GM23338 (cell line): ENCODE results near the gene RNF213. TPM values are rescaled to one million over a fixed set of nuclear protein-coding genes. Genes with fewer than 3 reads are reported as not detected.

Experiments used
- ATAC-seq: fragments of 200-7000 bp; cut with Tn5 transposase; 3 replicates; pipeline ENCODE4 v1.9.1; 2020
- DNase-seq: peaks from one replicate; pipeline ENCODE4 v3.0.0-alpha.2; 2015; ENCODE audit warnings: low spot score
- H2AFZ ChIP-seq: fragments of 200-600 bp; sonication (generic); 2 replicates; pipeline ENCODE4 v1.8.0; 2016; ENCODE audit warnings: antibody characterized with exemption, mild to moderate bottlenecking, moderate library complexity
- H3F3A ChIP-seq: fragments of 200-600 bp; sonication (generic); replicated peaks from 2 replicates; pipeline ENCODE4 v1.8.0; 2017; ENCODE audit warnings: antibody characterized with exemption, mixed run types, low read depth
- H3K27ac ChIP-seq: fragments of 200-600 bp; sonication (generic); 2 replicates; pipeline ENCODE4 v1.6.1; 2016; ENCODE audit warnings: low read depth
- H3K27me3 ChIP-seq: fragments of 200-600 bp; sonication (generic); 2 replicates; pipeline ENCODE4 v1.8.0; 2016; ENCODE audit warnings: mild to moderate bottlenecking, mixed run types, moderate library complexity; ENCODE audit not compliant: insufficient read depth
- H3K36me3 ChIP-seq: fragments of 200-600 bp; sonication (generic); 2 replicates; pipeline ENCODE4 v1.8.0; 2016; ENCODE audit warnings: mild to moderate bottlenecking; ENCODE audit not compliant: insufficient read depth
- H3K4me1 ChIP-seq: fragments of 200-600 bp; sonication (generic); 2 replicates; pipeline ENCODE4 v1.8.0; 2016; ENCODE audit warnings: mild to moderate bottlenecking, moderate library complexity; ENCODE audit not compliant: insufficient read depth
- H3K4me2 ChIP-seq: fragments of 200-600 bp; sonication (generic); 2 replicates; pipeline ENCODE4 v1.7.1; 2017; ENCODE audit warnings: mixed run types
- H3K4me3 ChIP-seq: fragments of 200-600 bp; sonication (generic); 2 replicates; pipeline ENCODE4 v1.6.1; 2016; ENCODE audit warnings: mixed run types
- H3K79me2 ChIP-seq: fragments of 200-600 bp; sonication (generic); replicated peaks from 2 replicates; pipeline ENCODE4 v1.8.0; 2017; ENCODE audit warnings: mild to moderate bottlenecking; ENCODE audit not compliant: insufficient read depth
- H3K9me2 ChIP-seq: fragments of 200-600 bp; sonication (generic); 2 replicates; pipeline ENCODE4 v1.8.0; 2017; ENCODE audit not compliant: insufficient read depth
- H4K20me1 ChIP-seq: fragments of 200-600 bp; sonication (generic); replicated peaks from 2 replicates; pipeline ENCODE4 v1.8.0; 2017; ENCODE audit warnings: mild to moderate bottlenecking; ENCODE audit not compliant: insufficient read depth
- H3K27ac Mint-ChIP-seq: 2 replicates; pipeline ENCODE4 v1.8.0; 2020; ENCODE audit warnings: inconsistent platforms, mild to moderate bottlenecking, moderate library complexity, mixed read lengths
- H3K27me3 Mint-ChIP-seq: 3 replicates; pipeline ENCODE4 v1.8.0; 2022; ENCODE audit warnings: low read depth, mild to moderate bottlenecking, moderate library complexity, mixed read lengths, inconsistent platforms; ENCODE audit not compliant: insufficient read depth, poor library complexity
- H3K36me3 Mint-ChIP-seq: 3 replicates; pipeline ENCODE4 v1.8.0; 2021; ENCODE audit warnings: low read depth, mild to moderate bottlenecking, inconsistent platforms, moderate library complexity, mixed read lengths
- H3K4me1 Mint-ChIP-seq: 3 replicates; pipeline ENCODE4 v1.8.0; 2020; ENCODE audit warnings: mild to moderate bottlenecking, inconsistent platforms, mixed read lengths
- H3K4me3 Mint-ChIP-seq: 3 replicates; pipeline ENCODE4 v1.8.0; 2021; ENCODE audit warnings: moderate library complexity, mild to moderate bottlenecking, inconsistent platforms, mixed read lengths
- H3K9me3 Mint-ChIP-seq: 3 replicates; pipeline ENCODE4 v1.8.0; 2020; ENCODE audit warnings: moderate library complexity, mild to moderate bottlenecking, inconsistent platforms, mixed read lengths
- CREB1 ChIP-seq: fragments of 250-450 bp; sonication (Bioruptor Pico); IDR thresholded peaks from 2 replicates; pipeline ENCODE4 v1.5.0; 2020; ENCODE audit warnings: low read depth, mild to moderate bottlenecking, moderate library complexity
- EZH2 ChIP-seq: fragments of 200-600 bp; sonication (generic); IDR thresholded peaks from one replicate; pipeline ENCODE4 v1.8.0; 2017; ENCODE audit warnings: antibody characterized with exemption, mild to moderate bottlenecking, low read depth; ENCODE audit not compliant: unreplicated experiment
- EZH2phosphoT487 ChIP-seq: fragments of 200-600 bp; sonication (generic); IDR thresholded peaks from one replicate; pipeline ENCODE4 v1.8.1; 2018; ENCODE audit warnings: antibody characterized with exemption; ENCODE audit not compliant: unreplicated experiment
- JUNB ChIP-seq: IDR thresholded peaks from one replicate; pipeline ENCODE4 v1.6.1; 2016; ENCODE audit warnings: antibody characterized with exemption; ENCODE audit not compliant: unreplicated experiment
- NANOG ChIP-seq: IDR thresholded peaks from 2 replicates; pipeline ENCODE4 v1.6.1; 2016; ENCODE audit warnings: antibody characterized with exemption, borderline replicate concordance
- POLR2AphosphoS5 ChIP-seq: IDR thresholded peaks from 2 replicates; pipeline ENCODE4 v1.6.1; 2016; ENCODE audit warnings: antibody characterized with exemption, low read depth
- STAT1 ChIP-seq: IDR thresholded peaks from one replicate; pipeline ENCODE4 v1.6.1; 2016; ENCODE audit warnings: antibody characterized with exemption; ENCODE audit not compliant: unreplicated experiment
- ZNF114 ChIP-seq: fragments of 250-450 bp; sonication (Bioruptor Pico); IDR thresholded peaks from 2 replicates; pipeline ENCODE4 v1.5.0; 2020; ENCODE audit warnings: mild to moderate bottlenecking, moderate library complexity
- ZNF331 ChIP-seq: fragments of 250-450 bp; sonication (Bioruptor Pico); IDR thresholded peaks from 2 replicates; pipeline ENCODE4 v1.5.0; 2020; ENCODE audit warnings: low read depth, mild to moderate bottlenecking, moderate library complexity
- polyA plus RNA-seq: library from polyadenylated mRNA; unstranded; fragments of >200 nt; fragmentation: Nextera tagmentation; extraction: Ambion mirVana; gene quantifications from 2 replicates; pipeline ENCODE4 v1.2.1, GENCODE V29; 2016
- total RNA-seq: library from RNA; depleted of rRNA; stranded (reverse); fragments of >200 nt; shearing (Covaris generic); gene quantifications from 2 replicates; pipeline ENCODE4 v1.2.3, GENCODE V29; 2014
- TF ChIP-seq, protein P1 (sequence below): IDR thresholded peaks from one replicate; pipeline ENCODE4 v1.6.1; 2018; ENCODE audit warnings: antibody characterized with exemption; ENCODE audit not compliant: unreplicated experiment
- TF ChIP-seq, protein P2 (sequence below), 2 experiments: fragments of 200-600 bp in 1 of 2; sonication (generic) in 1 of 2; conservative IDR thresholded peaks; 2 replicates each; pipeline versions ENCODE4 v1.5.1 to v1.6.1; 2016 to 2017; ENCODE audit warnings: antibody characterized with exemption in 2 of 2, low read depth in 2 of 2, mild to moderate bottlenecking in 2 of 2, moderate library complexity in 1 of 2
- TF ChIP-seq, protein P3 (sequence below): fragments of 250-450 bp; sonication (Bioruptor Pico); IDR thresholded peaks from 2 replicates; pipeline ENCODE4 v1.5.0; 2020; ENCODE audit warnings: mild to moderate bottlenecking, moderate library complexity
- TF ChIP-seq, protein P4 (sequence below): IDR thresholded peaks from 2 replicates; pipeline ENCODE4 v1.6.1; 2016; ENCODE audit warnings: antibody characterized with exemption

Gene RNF213
- total and polyA plus RNA-seq, 2 experiments from 2014 or later, result 21.2 to 67.2 TPM

DNA sequence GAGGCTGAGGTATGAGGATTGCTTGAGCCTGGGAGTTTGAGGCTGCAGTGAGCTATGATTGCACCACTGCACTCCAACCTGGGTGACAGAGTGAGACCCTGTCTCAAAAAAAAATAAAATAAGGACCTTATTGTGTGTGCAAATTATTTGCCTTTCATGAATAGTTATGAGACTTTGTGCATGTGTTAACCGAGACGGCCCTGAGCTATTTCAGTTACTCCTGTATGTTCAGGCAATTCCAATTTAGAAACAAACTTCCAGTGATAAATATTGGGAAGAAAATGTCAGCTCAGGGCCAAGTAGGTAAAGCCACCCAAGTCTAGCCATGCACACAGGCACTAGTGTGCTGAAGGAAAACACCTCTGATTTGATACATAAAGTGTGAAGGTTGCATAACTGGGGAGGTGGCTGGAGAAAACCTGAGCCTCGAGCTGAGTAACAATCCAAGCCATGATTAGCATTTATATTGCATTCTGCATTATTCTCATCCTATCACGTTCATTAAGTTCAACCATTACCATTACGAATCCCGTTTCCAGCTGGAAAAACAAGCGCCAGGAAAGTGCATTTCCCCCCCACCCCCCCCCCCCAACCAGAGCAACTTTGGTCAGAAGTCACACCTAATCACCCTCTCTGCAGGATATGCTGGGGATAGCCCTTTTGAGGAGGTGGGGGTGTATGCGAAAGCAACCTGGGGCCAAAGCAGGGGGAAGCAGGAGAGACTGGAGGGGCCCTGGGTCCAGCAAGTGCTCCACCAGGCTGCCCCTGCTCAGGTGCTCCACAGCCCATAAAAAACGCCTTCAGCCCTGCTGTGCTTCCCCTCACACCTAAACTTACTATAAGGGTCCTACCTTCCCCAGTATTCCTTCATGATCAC, 135.7 kb downstream of the RNF213 start:
- Histone ChIP-seq H3K36me3 (no peaks in the 10 kb centered on the region), H3K4me3 (no peak overlapping the region), H3K27me3 (no peaks in the 10 kb centered on the region), H2AFZ (no peak overlapping the region), H3K79me2 (no peaks in the 10 kb centered on the region), H3K4me2 (no peak overlapping the region), H3F3A (no peaks in the 10 kb centered on the region), H3K27ac (no peak overlapping the region), H3K9me2 (no peaks in the 10 kb centered on the region), H4K20me1 (peaks cover 4% of the 10 kb centered on the region; the same call in 1 of the 2 replicates), H3K4me1 (no peaks in the 10 kb centered on the region; the same call in 1 of the 2 replicates)
- peaks cover 28% of the 10 kb centered on the region for H3K4me1 Mint-ChIP-seq
- no peak for DNase-seq
- no peak overlapping the region for H3K4me3 Mint-ChIP-seq
- no peaks in the 10 kb centered on the region for H3K9me3 Mint-ChIP-seq
- H3K27ac Mint-ChIP-seq, result peak overlapping the region; percentile 25; the same call in 1 of the 2 replicates
- peak; percentile 34 for ATAC-seq
- peaks cover 3% of the 10 kb centered on the region for H3K27me3 Mint-ChIP-seq
- H3K36me3 Mint-ChIP-seq, result peaks cover 13% of the 10 kb centered on the region; the same call in 2 of the 3 replicates
- no peak for TF ChIP-seq EZH2
- TF ChIP-seq POLR2AphosphoS5, result no peak
- TF ChIP-seq, protein P1, sequence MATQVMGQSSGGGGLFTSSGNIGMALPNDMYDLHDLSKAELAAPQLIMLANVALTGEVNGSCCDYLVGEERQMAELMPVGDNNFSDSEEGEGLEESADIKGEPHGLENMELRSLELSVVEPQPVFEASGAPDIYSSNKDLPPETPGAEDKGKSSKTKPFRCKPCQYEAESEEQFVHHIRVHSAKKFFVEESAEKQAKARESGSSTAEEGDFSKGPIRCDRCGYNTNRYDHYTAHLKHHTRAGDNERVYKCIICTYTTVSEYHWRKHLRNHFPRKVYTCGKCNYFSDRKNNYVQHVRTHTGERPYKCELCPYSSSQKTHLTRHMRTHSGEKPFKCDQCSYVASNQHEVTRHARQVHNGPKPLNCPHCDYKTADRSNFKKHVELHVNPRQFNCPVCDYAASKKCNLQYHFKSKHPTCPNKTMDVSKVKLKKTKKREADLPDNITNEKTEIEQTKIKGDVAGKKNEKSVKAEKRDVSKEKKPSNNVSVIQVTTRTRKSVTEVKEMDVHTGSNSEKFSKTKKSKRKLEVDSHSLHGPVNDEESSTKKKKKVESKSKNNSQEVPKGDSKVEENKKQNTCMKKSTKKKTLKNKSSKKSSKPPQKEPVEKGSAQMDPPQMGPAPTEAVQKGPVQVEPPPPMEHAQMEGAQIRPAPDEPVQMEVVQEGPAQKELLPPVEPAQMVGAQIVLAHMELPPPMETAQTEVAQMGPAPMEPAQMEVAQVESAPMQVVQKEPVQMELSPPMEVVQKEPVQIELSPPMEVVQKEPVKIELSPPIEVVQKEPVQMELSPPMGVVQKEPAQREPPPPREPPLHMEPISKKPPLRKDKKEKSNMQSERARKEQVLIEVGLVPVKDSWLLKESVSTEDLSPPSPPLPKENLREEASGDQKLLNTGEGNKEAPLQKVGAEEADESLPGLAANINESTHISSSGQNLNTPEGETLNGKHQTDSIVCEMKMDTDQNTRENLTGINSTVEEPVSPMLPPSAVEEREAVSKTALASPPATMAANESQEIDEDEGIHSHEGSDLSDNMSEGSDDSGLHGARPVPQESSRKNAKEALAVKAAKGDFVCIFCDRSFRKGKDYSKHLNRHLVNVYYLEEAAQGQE, result no peak
- TF ChIP-seq, protein P2, sequence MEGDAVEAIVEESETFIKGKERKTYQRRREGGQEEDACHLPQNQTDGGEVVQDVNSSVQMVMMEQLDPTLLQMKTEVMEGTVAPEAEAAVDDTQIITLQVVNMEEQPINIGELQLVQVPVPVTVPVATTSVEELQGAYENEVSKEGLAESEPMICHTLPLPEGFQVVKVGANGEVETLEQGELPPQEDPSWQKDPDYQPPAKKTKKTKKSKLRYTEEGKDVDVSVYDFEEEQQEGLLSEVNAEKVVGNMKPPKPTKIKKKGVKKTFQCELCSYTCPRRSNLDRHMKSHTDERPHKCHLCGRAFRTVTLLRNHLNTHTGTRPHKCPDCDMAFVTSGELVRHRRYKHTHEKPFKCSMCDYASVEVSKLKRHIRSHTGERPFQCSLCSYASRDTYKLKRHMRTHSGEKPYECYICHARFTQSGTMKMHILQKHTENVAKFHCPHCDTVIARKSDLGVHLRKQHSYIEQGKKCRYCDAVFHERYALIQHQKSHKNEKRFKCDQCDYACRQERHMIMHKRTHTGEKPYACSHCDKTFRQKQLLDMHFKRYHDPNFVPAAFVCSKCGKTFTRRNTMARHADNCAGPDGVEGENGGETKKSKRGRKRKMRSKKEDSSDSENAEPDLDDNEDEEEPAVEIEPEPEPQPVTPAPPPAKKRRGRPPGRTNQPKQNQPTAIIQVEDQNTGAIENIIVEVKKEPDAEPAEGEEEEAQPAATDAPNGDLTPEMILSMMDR (conservative IDR thresholded peaks at IDR 0.05; ENCODE audit: low read depth in 2 of 2), result no peak
- no peak for TF ChIP-seq CREB1
- no peak for TF ChIP-seq STAT1
- no peak for TF ChIP-seq EZH2phosphoT487
- TF ChIP-seq, protein P3, sequence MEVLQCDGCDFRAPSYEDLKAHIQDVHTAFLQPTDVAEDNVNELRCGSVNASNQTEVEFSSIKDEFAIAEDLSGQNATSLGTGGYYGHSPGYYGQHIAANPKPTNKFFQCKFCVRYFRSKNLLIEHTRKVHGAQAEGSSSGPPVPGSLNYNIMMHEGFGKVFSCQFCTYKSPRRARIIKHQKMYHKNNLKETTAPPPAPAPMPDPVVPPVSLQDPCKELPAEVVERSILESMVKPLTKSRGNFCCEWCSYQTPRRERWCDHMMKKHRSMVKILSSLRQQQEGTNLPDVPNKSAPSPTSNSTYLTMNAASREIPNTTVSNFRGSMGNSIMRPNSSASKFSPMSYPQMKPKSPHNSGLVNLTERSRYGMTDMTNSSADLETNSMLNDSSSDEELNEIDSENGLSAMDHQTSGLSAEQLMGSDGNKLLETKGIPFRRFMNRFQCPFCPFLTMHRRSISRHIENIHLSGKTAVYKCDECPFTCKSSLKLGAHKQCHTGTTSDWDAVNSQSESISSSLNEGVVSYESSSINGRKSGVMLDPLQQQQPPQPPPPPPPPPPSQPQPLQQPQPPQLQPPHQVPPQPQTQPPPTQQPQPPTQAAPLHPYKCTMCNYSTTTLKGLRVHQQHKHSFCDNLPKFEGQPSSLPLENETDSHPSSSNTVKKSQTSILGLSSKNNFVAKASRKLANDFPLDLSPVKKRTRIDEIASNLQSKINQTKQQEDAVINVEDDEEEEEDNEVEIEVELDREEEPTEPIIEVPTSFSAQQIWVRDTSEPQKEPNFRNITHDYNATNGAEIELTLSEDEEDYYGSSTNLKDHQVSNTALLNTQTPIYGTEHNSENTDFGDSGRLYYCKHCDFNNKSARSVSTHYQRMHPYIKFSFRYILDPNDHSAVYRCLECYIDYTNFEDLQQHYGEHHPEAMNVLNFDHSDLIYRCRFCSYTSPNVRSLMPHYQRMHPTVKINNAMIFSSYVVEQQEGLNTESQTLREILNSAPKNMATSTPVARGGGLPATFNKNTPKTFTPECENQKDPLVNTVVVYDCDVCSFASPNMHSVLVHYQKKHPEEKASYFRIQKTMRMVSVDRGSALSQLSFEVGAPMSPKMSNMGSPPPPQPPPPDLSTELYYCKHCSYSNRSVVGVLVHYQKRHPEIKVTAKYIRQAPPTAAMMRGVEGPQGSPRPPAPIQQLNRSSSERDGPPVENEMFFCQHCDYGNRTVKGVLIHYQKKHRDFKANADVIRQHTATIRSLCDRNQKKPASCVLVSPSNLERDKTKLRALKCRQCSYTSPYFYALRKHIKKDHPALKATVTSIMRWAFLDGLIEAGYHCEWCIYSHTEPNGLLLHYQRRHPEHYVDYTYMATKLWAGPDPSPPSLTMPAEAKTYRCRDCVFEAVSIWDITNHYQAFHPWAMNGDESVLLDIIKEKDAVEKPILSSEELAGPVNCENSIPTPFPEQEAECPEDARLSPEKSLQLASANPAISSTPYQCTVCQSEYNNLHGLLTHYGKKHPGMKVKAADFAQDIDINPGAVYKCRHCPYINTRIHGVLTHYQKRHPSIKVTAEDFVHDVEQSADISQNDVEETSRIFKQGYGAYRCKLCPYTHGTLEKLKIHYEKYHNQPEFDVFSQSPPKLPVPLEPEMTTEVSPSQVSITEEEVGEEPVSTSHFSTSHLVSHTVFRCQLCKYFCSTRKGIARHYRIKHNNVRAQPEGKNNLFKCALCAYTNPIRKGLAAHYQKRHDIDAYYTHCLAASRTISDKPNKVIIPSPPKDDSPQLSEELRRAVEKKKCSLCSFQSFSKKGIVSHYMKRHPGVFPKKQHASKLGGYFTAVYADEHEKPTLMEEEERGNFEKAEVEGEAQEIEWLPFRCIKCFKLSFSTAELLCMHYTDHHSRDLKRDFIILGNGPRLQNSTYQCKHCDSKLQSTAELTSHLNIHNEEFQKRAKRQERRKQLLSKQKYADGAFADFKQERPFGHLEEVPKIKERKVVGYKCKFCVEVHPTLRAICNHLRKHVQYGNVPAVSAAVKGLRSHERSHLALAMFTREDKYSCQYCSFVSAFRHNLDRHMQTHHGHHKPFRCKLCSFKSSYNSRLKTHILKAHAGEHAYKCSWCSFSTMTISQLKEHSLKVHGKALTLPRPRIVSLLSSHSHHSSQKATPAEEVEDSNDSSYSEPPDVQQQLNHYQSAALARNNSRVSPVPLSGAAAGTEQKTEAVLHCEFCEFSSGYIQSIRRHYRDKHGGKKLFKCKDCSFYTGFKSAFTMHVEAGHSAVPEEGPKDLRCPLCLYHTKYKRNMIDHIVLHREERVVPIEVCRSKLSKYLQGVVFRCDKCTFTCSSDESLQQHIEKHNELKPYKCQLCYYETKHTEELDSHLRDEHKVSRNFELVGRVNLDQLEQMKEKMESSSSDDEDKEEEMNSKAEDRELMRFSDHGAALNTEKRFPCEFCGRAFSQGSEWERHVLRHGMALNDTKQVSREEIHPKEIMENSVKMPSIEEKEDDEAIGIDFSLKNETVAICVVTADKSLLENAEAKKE, result no peak
- TF ChIP-seq JUNB, result no peak
- TF ChIP-seq, protein P4, sequence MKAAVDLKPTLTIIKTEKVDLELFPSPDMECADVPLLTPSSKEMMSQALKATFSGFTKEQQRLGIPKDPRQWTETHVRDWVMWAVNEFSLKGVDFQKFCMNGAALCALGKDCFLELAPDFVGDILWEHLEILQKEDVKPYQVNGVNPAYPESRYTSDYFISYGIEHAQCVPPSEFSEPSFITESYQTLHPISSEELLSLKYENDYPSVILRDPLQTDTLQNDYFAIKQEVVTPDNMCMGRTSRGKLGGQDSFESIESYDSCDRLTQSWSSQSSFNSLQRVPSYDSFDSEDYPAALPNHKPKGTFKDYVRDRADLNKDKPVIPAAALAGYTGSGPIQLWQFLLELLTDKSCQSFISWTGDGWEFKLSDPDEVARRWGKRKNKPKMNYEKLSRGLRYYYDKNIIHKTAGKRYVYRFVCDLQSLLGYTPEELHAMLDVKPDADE, result no peak
- TF ChIP-seq ZNF331 (CRISPR knock-in tag), result no peak
- no peak for TF ChIP-seq NANOG
- no peak for TF ChIP-seq ZNF114
